ENCODE measurements around the gene PIGR. TPM values are rescaled to one million over a fixed set of nuclear protein-coding genes. Genes with fewer than 3 reads are reported as not detected.

Gene PIGR
- total RNA-seq, 1 experiment from 2014 or later: not detected

GRCh38 chr1:206882555-206882954, 63.7 kb downstream of the PIGR start:
- H3K23me2 ChIP-seq (ENCODE audit: insufficient read length, low read depth, low read length, poor library complexity, severe bottlenecking): no peaks in the 10 kb centered on the region
- Mint-ChIP-seq H3K4me1 (no peaks in the 10 kb centered on the region), H3K27ac (no peak overlapping the region), H3K9me3 (peaks cover 17 to 24% of the 10 kb centered on the region in 2 experiments), H3K27me3 (ENCODE audit: low read depth) (peaks cover 5% of the 10 kb centered on the region), H3K36me3 (ENCODE audit: insufficient read depth in 1 of 3, low read depth in 3 of 3) (peaks cover 0 to 14% (median 4%) of the 10 kb centered on the region in 3 experiments; a peak in 5 of 7 replicates), H3K4me3 (no peak overlapping the region)
- H2BK12ac ChIP-seq (ENCODE audit: insufficient read length, low read depth, low read length): no peak overlapping the region
- no peaks in the 10 kb centered on the region for H3K79me2 ChIP-seq (ENCODE audit: insufficient read depth, low read length)
- no peak overlapping the region for H3K18ac ChIP-seq (ENCODE audit: insufficient read length, low read depth, low read length)
- no peak overlapping the region for H2BK5ac ChIP-seq (ENCODE audit: insufficient read length, low read length)
- no peak for DNase-seq
- no peak overlapping the region for H4K5ac ChIP-seq (ENCODE audit: insufficient read length, low read depth, low read length)
- H3K4me2 ChIP-seq (ENCODE audit: insufficient read depth, insufficient read length, low read length): no peak overlapping the region
- no peak overlapping the region for H3K14ac ChIP-seq (ENCODE audit: insufficient read depth, low read length)
- no peaks in the 10 kb centered on the region for H3K27me3 ChIP-seq (ENCODE audit: insufficient read depth, low read length)
- H3K4me1 ChIP-seq (ENCODE audit: insufficient read depth, low read length): no peaks in the 10 kb centered on the region
- H2BK15ac ChIP-seq (ENCODE audit: low read depth, low read length): no peak overlapping the region
- no peaks in the 10 kb centered on the region for H3K79me1 ChIP-seq (ENCODE audit: insufficient read depth, low read depth, low read length, poor library complexity, severe bottlenecking)
- H2BK120ac ChIP-seq (ENCODE audit: low read depth, low read length, poor library complexity, severe bottlenecking): no peak overlapping the region
- no peak overlapping the region for H3K27ac ChIP-seq (ENCODE audit: insufficient read length, low read depth, low read length)
- H3K9me3 ChIP-seq (ENCODE audit: control insufficient read depth, low read depth, low read length): peaks cover 5% of the 10 kb centered on the region
- no peak overlapping the region for H2AK5ac ChIP-seq (ENCODE audit: insufficient read length, low read length)
- no peak overlapping the region for H3K9ac ChIP-seq (ENCODE audit: extremely low read depth, insufficient read length, low read length)
- H2AFZ ChIP-seq (ENCODE audit: low read length): no peak overlapping the region
- TF ChIP-seq CTCF (conservative IDR thresholded peaks at IDR 0.05): peak; percentile 53
- no peak overlapping the region for H3K23ac ChIP-seq (ENCODE audit: insufficient read length, low read depth, low read length)
- H3K4ac ChIP-seq (ENCODE audit: low read depth, low read length): no peak overlapping the region
- H4K20me1 ChIP-seq (ENCODE audit: control insufficient read depth, insufficient read depth, insufficient read length): no peaks in the 10 kb centered on the region
- H4K91ac ChIP-seq (ENCODE audit: insufficient read length, low read depth, low read length): no peak overlapping the region
- H4K8ac ChIP-seq (replicated peaks; ENCODE audit: insufficient read length, low read depth, low read length): no peak overlapping the region
- no peak overlapping the region for H2BK20ac ChIP-seq (ENCODE audit: low read depth, low read length, poor library complexity, severe bottlenecking)
- no peak overlapping the region for H3T11ph ChIP-seq (ENCODE audit: low read length)
- no CpG with 5 or more reads among the region's 3 CpGs for WGBS (ENCODE audit: extremely low coverage, insufficient read length, low lambda C conversion rate)
- no peak overlapping the region for H3K56ac ChIP-seq (ENCODE audit: insufficient read length, low read depth, low read length)

Data from H9 (cell line).